ENCODE data around the gene KRT8.
"Not testable (repeated sequence)": the region's sequence is repeated elsewhere in the genome, so short reads cannot be mapped to it uniquely, and the experiment has no call there.

The KRT8 gene

DNA sequence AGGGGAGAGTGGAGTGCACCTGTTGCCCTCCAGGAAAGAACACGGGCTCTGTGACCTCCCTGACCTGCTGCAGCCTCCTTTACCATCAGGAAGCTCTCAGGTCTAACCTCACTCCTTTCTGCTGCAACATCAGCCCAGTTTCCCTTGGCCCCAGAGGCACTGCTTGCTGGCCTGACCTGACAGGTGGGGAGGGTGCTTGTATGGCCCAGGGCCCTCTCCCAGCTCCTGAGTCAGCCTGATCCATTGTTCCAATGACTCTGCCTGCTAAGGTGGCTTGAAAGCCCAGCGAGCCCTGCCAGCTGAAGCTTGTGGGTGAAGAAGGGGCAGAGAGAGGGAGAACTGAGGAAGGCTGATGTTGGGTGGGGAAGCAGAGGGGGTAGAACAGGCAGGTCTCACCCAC is 42.9 kb downstream of the KRT8 start:
- no peak overlapping the region for H3K9ac ChIP-seq
- H2AFZ ChIP-seq = no peak overlapping the region
- H3K9me3 ChIP-seq (ENCODE audit: control insufficient read depth, low read length) = no peaks in the 10 kb centered on the region
- H3K27me3 ChIP-seq (ENCODE audit: control insufficient read depth, insufficient read depth, low read length) = no peaks in the 10 kb centered on the region
- H3K4me2 ChIP-seq (ENCODE audit: low read length) = no peak overlapping the region
- no peaks in the 10 kb centered on the region for H3K36me3 ChIP-seq (ENCODE audit: control insufficient read depth, insufficient read depth, low read length)
- H3K4me3 ChIP-seq (ENCODE audit: low read depth, low read length) = no peak overlapping the region
- no peaks in the 10 kb centered on the region for H3K79me2 ChIP-seq
- H3K4me1 ChIP-seq = no peaks in the 10 kb centered on the region
- H3K27ac ChIP-seq = no peak overlapping the region
- no peak for TF ChIP-seq CTCF (IDR thresholded peaks at IDR 0.05)

GRCh38 chr12:52861511-52861910 is 43.4 kb downstream of the KRT8 start:
- Histone ChIP-seq H3K4me1 (no peaks in the 10 kb centered on the region), H3K27ac (no peak overlapping the region), H3K9me3 (ENCODE audit: control insufficient read depth, low read length) (no peaks in the 10 kb centered on the region), H3K36me3 (ENCODE audit: control insufficient read depth, insufficient read depth, low read length) (no peaks in the 10 kb centered on the region), H3K79me2 (no peaks in the 10 kb centered on the region), H3K4me2 (ENCODE audit: low read length) (no peak overlapping the region), H3K27me3 (ENCODE audit: control insufficient read depth, insufficient read depth, low read length) (no peaks in the 10 kb centered on the region), H2AFZ (no peak overlapping the region), H3K4me3 (ENCODE audit: low read depth, low read length) (no peak overlapping the region), H3K9ac (no peak overlapping the region)
- no peak for TF ChIP-seq CTCF (IDR thresholded peaks at IDR 0.05)

DNA sequence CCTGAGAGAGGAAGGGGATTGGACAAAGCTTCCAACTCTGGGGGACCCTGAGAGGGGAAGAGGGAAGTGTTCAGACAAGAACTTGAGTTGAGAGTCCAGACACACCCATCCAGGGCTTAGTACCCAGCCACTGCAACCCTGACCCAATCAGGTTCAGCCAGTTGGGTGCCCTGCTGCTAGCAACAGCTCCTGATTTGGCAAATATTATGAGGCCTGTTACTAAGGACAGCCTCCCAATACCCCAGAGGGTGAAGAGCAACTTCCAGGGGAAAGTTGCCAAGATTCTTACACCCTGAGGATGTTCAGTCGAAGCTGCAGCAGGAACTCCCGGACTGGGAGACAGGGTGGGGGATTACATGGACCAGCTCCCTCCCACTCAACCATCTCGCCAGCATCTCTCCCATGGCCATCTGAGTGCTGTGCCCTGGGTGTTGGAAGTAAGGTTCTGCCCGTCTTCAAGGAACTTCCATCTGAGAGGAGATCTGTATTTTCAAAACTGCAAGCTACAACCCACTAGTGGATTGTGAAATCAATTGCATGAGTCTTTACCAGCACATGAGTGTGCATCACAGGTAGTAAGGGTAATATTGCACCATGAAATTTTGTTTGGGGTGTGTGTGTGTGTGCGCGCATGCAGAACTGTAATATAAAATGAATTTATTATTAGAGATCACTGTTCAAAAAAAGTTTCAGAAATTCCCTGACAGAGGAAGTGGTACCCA is 44.6 kb downstream of the KRT8 start:
- H3K27ac ChIP-seq = no peak overlapping the region
- H3K4me1 ChIP-seq = no peaks in the 10 kb centered on the region
- H3K36me3 ChIP-seq (ENCODE audit: control insufficient read depth, insufficient read depth, low read length) = no peaks in the 10 kb centered on the region
- H3K9me3 ChIP-seq (ENCODE audit: control insufficient read depth, low read length) = no peaks in the 10 kb centered on the region
- H3K79me2 ChIP-seq = no peaks in the 10 kb centered on the region
- TF ChIP-seq CTCF (IDR thresholded peaks at IDR 0.05) = no peak
- H3K27me3 ChIP-seq (ENCODE audit: control insufficient read depth, insufficient read depth, low read length) = no peaks in the 10 kb centered on the region
- no peak overlapping the region for H3K4me3 ChIP-seq (ENCODE audit: low read depth, low read length)
- H2AFZ ChIP-seq = no peak overlapping the region
- H3K9ac ChIP-seq = no peak overlapping the region
- H3K4me2 ChIP-seq (ENCODE audit: low read length) = no peak overlapping the region

DNA sequence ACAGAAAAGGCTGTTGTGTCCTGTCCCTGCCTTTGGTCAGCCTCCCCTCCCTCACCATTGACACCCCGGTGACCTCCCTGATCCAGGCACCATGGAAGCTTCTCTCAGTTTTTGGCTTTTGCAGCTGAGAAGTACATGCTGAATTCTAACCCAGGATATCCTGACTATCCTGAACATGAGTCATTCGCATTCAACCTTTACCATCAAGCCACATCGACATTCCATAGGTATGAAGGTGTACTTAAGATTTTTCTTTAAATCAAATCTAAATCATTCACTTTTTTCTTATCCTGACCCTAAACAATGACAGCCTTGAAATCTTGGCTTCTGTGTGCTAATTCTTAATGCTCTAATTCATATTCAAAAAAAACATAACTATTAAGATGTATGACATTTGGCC is 47.4 kb downstream of the KRT8 start:
- Histone ChIP-seq H3K79me2 (no peaks in the 10 kb centered on the region), H3K27me3 (ENCODE audit: control insufficient read depth, insufficient read depth, low read length) (no peaks in the 10 kb centered on the region), H3K9ac (no peak overlapping the region), H3K36me3 (ENCODE audit: control insufficient read depth, insufficient read depth, low read length) (no peaks in the 10 kb centered on the region), H3K4me2 (ENCODE audit: low read length) (no peak overlapping the region), H3K27ac (no peak overlapping the region), H3K9me3 (ENCODE audit: control insufficient read depth, low read length) (no peaks in the 10 kb centered on the region), H3K4me1 (no peaks in the 10 kb centered on the region), H3K4me3 (ENCODE audit: low read depth, low read length) (no peak overlapping the region), H2AFZ (no peak overlapping the region)
- no peak for TF ChIP-seq CTCF (IDR thresholded peaks at IDR 0.05)

- no peaks in the 10 kb centered on the region for H3K79me2 ChIP-seq
- no peak overlapping the region for H3K4me3 ChIP-seq (ENCODE audit: low read depth, low read length)
- H3K4me1 ChIP-seq = no peaks in the 10 kb centered on the region
- H3K9ac ChIP-seq = no peak overlapping the region
- H3K27ac ChIP-seq = no peak overlapping the region
- H3K36me3 ChIP-seq (ENCODE audit: control insufficient read depth, insufficient read depth, low read length) = no peaks in the 10 kb centered on the region
- no peak overlapping the region for H2AFZ ChIP-seq
- TF ChIP-seq CTCF (IDR thresholded peaks at IDR 0.05) = no peak
- H3K9me3 ChIP-seq (ENCODE audit: control insufficient read depth, low read length) = no peaks in the 10 kb centered on the region
- no peaks in the 10 kb centered on the region for H3K27me3 ChIP-seq (ENCODE audit: control insufficient read depth, insufficient read depth, low read length)
- H3K4me2 ChIP-seq (ENCODE audit: low read length) = no peak overlapping the region
These were observed 48.1 kb downstream of the KRT8 start for GRCh38 chr12:52856787-52857186.

DNA sequence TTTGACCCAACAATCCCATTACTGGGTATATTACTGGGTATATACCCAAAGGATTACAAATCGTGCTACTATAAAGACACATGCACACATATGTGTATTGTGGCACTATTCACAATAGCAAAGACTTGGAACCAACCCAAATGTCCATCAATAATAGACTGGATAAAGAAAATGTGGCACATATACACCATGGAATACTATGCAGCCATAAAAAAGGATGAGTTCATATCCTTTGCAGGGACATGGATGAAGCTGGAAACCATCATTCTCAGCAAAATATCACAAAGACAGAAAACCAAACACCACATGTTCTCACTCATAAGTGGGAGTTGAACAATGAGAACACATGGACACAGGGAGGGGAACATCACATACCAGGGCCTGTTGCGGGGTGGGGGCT is 48.8 kb downstream of the KRT8 start:
- not testable (repeated sequence) for H2AFZ ChIP-seq; H3K9ac ChIP-seq; H3K9me3 ChIP-seq (ENCODE audit: control insufficient read depth, low read length); H3K4me1 ChIP-seq; H3K79me2 ChIP-seq; H3K4me3 ChIP-seq (ENCODE audit: low read depth, low read length); H3K36me3 ChIP-seq (ENCODE audit: control insufficient read depth, insufficient read depth, low read length); H3K27ac ChIP-seq; H3K27me3 ChIP-seq (ENCODE audit: control insufficient read depth, insufficient read depth, low read length); H3K4me2 ChIP-seq (ENCODE audit: low read length)

Measured in parathyroid adenoma (tissue), 2 donors.